ENCODE measurements around the gene CCDC149. TPM values are rescaled to one million over a fixed set of nuclear protein-coding genes. Genes with fewer than 3 reads are reported as not detected.

Gene CCDC149
- total RNA-seq, 1 donor from 2014 or later: 10.2 TPM

DNA sequence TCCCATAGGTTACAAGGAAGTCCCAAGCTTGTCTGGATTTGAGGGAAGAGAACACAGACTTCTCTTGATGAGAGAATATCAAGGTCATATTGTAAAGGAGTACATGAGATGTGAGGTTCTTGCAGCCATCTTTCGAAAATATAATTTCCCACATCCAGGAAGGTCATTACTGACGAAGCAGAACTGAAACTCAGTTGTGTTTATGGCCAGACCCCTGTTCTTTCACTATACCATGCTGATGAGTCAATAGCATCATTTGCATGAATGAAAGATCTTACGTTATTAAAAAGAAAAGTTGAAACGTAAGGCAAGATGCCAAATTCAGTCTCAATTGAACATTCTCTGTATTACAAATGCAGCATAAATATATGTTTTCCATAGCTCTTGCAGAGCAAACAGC lies 14.2 kb upstream of the CCDC149 start:
- Mint-ChIP-seq H3K9me3 (ENCODE audit: unreplicated experiment) (peaks cover 2% of the 10 kb centered on the region), H3K27ac (ENCODE audit: unreplicated experiment) (no peak overlapping the region), H3K4me3 (ENCODE audit: unreplicated experiment) (no peak overlapping the region), H3K4me1 (ENCODE audit: low read depth, unreplicated experiment) (peaks cover 17% of the 10 kb centered on the region), H3K36me3 (ENCODE audit: low read depth, unreplicated experiment) (no peaks in the 10 kb centered on the region), H3K27me3 (ENCODE audit: low read depth, unreplicated experiment) (peaks cover 5% of the 10 kb centered on the region)
- H3K9ac ChIP-seq (ENCODE audit: low read length): no peak overlapping the region
- TF ChIP-seq CTCF (IDR thresholded peaks at IDR 0.05; ENCODE audit: insufficient read depth, low read depth, low read length): no peak
- TF ChIP-seq EZH2 (IDR thresholded peaks at IDR 0.05; ENCODE audit: insufficient read depth, low read length): no peak
- H3K79me2 ChIP-seq (ENCODE audit: insufficient read depth, low read length): no peaks in the 10 kb centered on the region
- H3K4me2 ChIP-seq (ENCODE audit: low read length): no peak overlapping the region
- no peak overlapping the region for H3K4me3 ChIP-seq (ENCODE audit: insufficient read depth, low read depth, low read length)
- no peaks in the 10 kb centered on the region for H3K27me3 ChIP-seq (ENCODE audit: insufficient read depth, low read length)
- FAIRE-seq: no peak
- no peaks in the 10 kb centered on the region for H3K36me3 ChIP-seq (ENCODE audit: insufficient read depth, low read length)
- H3K9me3 ChIP-seq (ENCODE audit: insufficient read depth, low read depth, low read length): no peaks in the 10 kb centered on the region
- no peaks in the 10 kb centered on the region for H4K20me1 ChIP-seq (ENCODE audit: insufficient read depth, low read length)
- H3K4me1 ChIP-seq (ENCODE audit: insufficient read depth, low read length): peaks cover 16% of the 10 kb centered on the region
- no peak overlapping the region for H3K27ac ChIP-seq (ENCODE audit: low read depth, low read length)
- no peak overlapping the region for H2AFZ ChIP-seq (ENCODE audit: low read depth, low read length)
- no peak for DNase-seq (ENCODE audit: low read depth)

DNA sequence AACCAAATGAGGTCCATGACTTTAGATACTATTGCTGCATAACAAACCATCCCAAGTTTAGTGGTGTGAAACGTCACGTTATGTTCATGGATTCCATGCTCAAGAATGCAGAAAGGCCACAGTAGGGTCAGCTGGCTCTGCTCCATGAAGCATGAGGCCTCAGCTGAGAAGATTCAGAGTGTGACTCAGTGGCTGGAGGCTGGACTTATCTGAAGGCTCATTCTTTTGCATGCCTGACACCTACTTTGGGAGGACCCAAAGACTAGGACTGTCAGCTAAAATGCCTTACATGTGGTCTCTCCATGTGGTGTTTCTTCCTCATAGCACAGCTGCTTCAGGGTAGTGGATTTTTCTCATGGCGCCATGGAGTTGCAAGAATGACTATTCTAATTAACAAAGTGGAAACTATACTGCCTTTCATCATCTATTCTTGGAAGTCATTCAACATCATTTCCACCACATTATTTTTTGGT lies 11.5 kb upstream of the CCDC149 start:
- peak; percentile 95 for FAIRE-seq
- Mint-ChIP-seq H3K36me3 (ENCODE audit: low read depth, unreplicated experiment) (no peaks in the 10 kb centered on the region), H3K27me3 (ENCODE audit: low read depth, unreplicated experiment) (peaks cover 3% of the 10 kb centered on the region)

More for the DNA sequence above, 11.5 kb upstream of the CCDC149 start:
- H3K4me1 ChIP-seq (ENCODE audit: insufficient read depth, low read length): peaks cover 16% of the 10 kb centered on the region
- Mint-ChIP-seq H3K4me1 (ENCODE audit: low read depth, unreplicated experiment) (peaks cover 18% of the 10 kb centered on the region), H3K9me3 (ENCODE audit: unreplicated experiment) (peaks cover 3% of the 10 kb centered on the region), H3K27ac (ENCODE audit: unreplicated experiment) (no peak overlapping the region), H3K4me3 (ENCODE audit: unreplicated experiment) (no peak overlapping the region)
- H3K79me2 ChIP-seq (ENCODE audit: insufficient read depth, low read length): no peaks in the 10 kb centered on the region
- TF ChIP-seq CTCF (IDR thresholded peaks at IDR 0.05; ENCODE audit: insufficient read depth, low read depth, low read length) (no peak), EZH2 (IDR thresholded peaks at IDR 0.05; ENCODE audit: insufficient read depth, low read length) (no peak)
- H3K9ac ChIP-seq (ENCODE audit: low read length): no peak overlapping the region
- no peaks in the 10 kb centered on the region for H3K27me3 ChIP-seq (ENCODE audit: insufficient read depth, low read length)
- no peak overlapping the region for H3K4me3 ChIP-seq (ENCODE audit: insufficient read depth, low read depth, low read length)
- peak overlapping the region; percentile 47 for H3K4me2 ChIP-seq (ENCODE audit: low read length)
- DNase-seq (ENCODE audit: low read depth): peak; percentile 100
- no peaks in the 10 kb centered on the region for H4K20me1 ChIP-seq (ENCODE audit: insufficient read depth, low read length)
- H3K9me3 ChIP-seq (ENCODE audit: insufficient read depth, low read depth, low read length): peaks cover 4% of the 10 kb centered on the region
- peak overlapping the region; percentile 44 for H3K27ac ChIP-seq (ENCODE audit: low read depth, low read length)
- H3K36me3 ChIP-seq (ENCODE audit: insufficient read depth, low read length): no peaks in the 10 kb centered on the region
- H2AFZ ChIP-seq (ENCODE audit: low read depth, low read length): no peak overlapping the region

Measured in astrocyte (in vitro differentiated cells and primary cell).